BJ (cell line): ENCODE data around the gene CD40. TPM values are rescaled to one million over a fixed set of nuclear protein-coding genes. Genes with fewer than 3 reads are reported as not detected.

Source experiments
- CTCF ChIA-PET: fragments of 350-600 bp; formaldehyde crosslinking; extraction: SDS; loops from one replicate; lab custom pipeline; 2021; ENCODE audit warnings: antibody characterized with exemption, inconsistent platforms; lab: Yijun Ruan, JAX
- POLR2A ChIA-PET: fragments of 300-600 bp; sonication (Branson Sonifier 250); formaldehyde crosslinking; extraction: SDS; loops from one replicate; lab custom pipeline; 2021; ENCODE audit warnings: antibody characterized with exemption; lab: Charles Lee
- DNase-seq: peaks from one replicate; pipeline ENCODE4 v3.0.0-alpha.2; 2011; ENCODE audit warnings: low read depth
- H3K27me3 ChIP-seq: 2 replicates; pipeline ENCODE4 v1.6.0; 2011; ENCODE audit warnings: low read length; ENCODE audit not compliant: control insufficient read depth, insufficient read depth
- H3K36me3 ChIP-seq: 2 replicates; pipeline ENCODE4 v1.5.1; 2011; ENCODE audit warnings: low read length; ENCODE audit not compliant: control insufficient read depth, insufficient read depth
- H3K4me3 ChIP-seq: 2 replicates; pipeline ENCODE4 v1.5.1; 2011; ENCODE audit warnings: low read depth, mild to moderate bottlenecking, control low read depth, low read length
- polyA plus RNA-seq: library from polyadenylated mRNA; depleted of rRNA; stranded (reverse); fragments of >200 nt; gene quantifications from 2 replicates; pipeline ENCODE4 v1.2.3, GENCODE V29; 2011
- TF ChIP-seq, protein P1 (sequence below): IDR thresholded peaks from 2 replicates; pipeline ENCODE4 v1.5.1; 2011; ENCODE audit warnings: low read depth, mild to moderate bottlenecking, control low read depth, inconsistent platforms, low read length, moderate library complexity; ENCODE audit not compliant: insufficient read depth

The CD40 gene
- polyA plus RNA-seq, 1 experiment: 11.6 TPM

DNA sequence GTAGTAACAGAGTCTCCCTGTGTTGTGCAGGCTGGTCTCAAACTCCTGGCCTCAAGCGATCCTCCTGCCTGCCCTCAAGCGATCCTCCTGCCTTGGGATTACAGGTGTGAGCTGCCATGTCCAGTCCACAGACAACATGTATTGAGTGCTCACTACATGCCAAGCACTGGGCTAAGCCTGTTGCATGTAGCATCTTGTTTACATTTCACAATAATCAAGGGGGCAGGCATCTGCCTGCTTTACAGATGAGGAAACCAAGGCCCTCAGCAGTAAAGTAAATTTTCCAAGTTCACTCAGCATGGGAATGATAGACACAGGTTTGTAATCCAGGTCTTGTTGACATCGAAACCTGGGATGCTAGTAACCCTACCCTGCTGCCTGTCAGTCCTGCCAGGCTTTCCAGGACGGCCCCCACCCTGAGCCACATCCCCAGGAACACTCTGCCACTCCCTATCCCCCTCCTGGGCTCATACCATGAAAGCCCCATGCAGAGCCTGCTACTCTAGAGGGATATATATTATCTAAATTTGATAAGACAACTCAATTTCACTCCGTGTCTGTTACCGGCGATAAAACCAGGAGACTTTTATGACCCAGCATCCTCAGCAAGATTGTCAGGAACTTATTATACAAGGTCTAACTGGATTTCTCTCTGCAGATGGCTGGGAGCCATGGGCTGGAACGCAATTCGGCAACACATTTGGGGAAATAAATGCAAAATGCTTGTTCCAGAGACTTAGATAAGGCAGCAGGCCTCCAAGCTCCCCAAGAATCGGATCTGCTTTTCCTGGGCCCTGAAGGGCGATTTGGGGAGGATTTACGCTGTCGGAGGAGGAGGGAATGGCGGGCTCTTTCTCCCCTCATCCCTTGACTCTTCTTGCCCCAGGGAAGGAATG is 30.4 kb downstream of the CD40 start:
- TF ChIP-seq, protein P1, sequence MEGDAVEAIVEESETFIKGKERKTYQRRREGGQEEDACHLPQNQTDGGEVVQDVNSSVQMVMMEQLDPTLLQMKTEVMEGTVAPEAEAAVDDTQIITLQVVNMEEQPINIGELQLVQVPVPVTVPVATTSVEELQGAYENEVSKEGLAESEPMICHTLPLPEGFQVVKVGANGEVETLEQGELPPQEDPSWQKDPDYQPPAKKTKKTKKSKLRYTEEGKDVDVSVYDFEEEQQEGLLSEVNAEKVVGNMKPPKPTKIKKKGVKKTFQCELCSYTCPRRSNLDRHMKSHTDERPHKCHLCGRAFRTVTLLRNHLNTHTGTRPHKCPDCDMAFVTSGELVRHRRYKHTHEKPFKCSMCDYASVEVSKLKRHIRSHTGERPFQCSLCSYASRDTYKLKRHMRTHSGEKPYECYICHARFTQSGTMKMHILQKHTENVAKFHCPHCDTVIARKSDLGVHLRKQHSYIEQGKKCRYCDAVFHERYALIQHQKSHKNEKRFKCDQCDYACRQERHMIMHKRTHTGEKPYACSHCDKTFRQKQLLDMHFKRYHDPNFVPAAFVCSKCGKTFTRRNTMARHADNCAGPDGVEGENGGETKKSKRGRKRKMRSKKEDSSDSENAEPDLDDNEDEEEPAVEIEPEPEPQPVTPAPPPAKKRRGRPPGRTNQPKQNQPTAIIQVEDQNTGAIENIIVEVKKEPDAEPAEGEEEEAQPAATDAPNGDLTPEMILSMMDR: no peak
- POLR2A ChIA-PET: no interaction called here
- DNase-seq: no peak
- H3K36me3 ChIP-seq: no peaks in the 10 kb centered on the region; the same call in 1 of the 2 replicates
- no peak overlapping the region for H3K4me3 ChIP-seq
- CTCF ChIA-PET: no interaction called here
- H3K27me3 ChIP-seq: peaks cover 2% of the 10 kb centered on the region; the same call in 1 of the 2 replicates

DNA sequence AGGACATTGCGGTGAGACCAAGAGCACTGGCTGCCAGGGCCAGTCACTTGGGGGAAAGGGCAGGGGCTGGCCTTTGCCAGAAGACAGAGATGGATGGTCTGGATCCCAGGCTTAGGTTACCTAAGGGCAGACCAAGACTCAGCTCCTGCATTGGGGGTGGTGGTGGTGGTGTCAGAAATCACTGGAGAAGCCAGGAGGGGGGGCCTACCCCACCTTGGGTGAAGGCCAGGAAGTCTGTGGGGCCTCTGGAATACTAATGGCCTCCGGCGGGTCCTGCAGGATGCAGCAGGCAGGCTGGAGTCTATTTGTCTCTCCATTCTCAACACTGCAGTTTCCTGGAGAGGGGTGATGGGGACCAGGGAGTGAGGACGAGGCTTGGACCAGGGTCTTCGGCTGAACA is 32.8 kb downstream of the CD40 start:
- POLR2A ChIA-PET: no interaction called here
- no peaks in the 10 kb centered on the region; the same call in 1 of the 2 replicates for H3K36me3 ChIP-seq
- no peak overlapping the region for H3K4me3 ChIP-seq
- CTCF ChIA-PET: interaction anchor here (0.8 to 1.3 kb wide), 3 partner anchors 9 to 22 kb away, joined by 3 to 4 read pairs (median 3); no protein-coding TSS in a partner anchor
- TF ChIP-seq, protein P1: no peak
- no peak for DNase-seq
- H3K27me3 ChIP-seq: peaks cover 2% of the 10 kb centered on the region; the same call in 1 of the 2 replicates

DNA sequence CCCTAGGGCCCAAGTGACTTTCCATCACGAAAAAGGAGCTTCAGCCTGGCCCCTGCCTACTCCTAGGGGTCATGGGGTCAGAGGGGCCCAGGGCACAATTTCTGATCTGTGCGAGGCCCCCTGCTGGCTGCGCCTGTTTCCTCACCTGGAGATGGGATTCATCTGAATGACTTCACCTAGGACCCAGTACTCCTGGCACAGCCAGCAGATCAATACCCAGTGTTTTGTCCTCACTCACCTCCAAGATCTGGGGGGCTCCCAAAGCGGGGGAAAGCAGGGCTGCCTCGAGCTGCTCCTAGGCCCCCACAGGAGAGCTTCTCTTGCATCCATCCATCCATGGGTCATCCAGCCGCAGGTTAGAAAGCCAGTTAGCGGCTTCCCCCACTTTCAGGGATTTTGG is 33.8 kb downstream of the CD40 start:
- POLR2A ChIA-PET: no interaction called here
- peaks cover 2% of the 10 kb centered on the region; the same call in 1 of the 2 replicates for H3K27me3 ChIP-seq
- TF ChIP-seq, protein P1: 0 out of 2 replicates have a peak, but pooled peaks have one; percentile 32

DNA sequence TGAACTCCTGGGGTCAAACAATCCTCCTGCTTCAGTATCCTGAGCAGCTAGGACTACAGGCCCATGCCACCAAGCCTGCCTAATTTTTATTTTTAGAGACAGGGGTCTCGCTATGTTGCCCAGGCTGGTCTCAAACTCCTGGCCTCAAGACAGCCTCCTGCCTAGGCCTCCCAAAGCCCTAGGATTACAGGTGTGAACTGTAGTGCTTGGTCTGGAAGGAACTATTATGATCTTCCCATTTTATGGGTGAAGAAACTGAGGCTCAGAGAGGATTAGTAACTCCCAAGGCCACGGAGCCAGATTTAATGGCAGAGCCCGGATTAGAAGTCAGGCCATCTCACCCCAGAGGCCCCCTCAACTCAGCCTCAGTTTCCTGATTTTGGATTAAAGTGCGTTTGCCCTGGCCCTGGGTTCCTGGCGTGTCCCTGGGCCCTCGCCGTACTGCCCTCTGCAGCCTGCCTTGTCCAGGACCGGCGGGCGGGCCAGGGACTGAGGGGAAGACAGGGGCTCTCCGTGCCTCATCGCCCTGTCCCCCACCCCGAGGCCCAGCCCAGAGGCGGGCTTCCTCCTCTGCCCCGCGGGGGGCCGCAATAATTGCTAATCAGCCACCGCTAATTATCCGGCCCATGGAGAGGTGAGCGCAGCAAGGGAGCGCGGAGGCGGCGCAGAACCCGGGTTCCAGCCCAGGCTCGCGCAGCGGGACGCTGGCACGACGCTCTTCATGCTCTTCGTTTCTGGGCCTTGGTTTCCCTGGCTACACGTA is 34.9 kb downstream of the CD40 start:
- peaks cover 2% of the 10 kb centered on the region; the same call in 1 of the 2 replicates for H3K27me3 ChIP-seq
- CTCF ChIA-PET: no interaction called here
- TF ChIP-seq, protein P1: no peak

More for the DNA sequence above, 33.8 kb downstream of the CD40 start:
- no peaks in the 10 kb centered on the region; the same call in 1 of the 2 replicates for H3K36me3 ChIP-seq
- CTCF ChIA-PET: interaction anchor here (0.6 to 1.0 kb wide), 2 partner anchors 8 to 72 kb away, joined by 3 to 4 read pairs; no protein-coding TSS in a partner anchor
- H3K4me3 ChIP-seq: no peak overlapping the region
- DNase-seq: no peak

More for the DNA sequence above, 34.9 kb downstream of the CD40 start:
- POLR2A ChIA-PET: no interaction called here
- Histone ChIP-seq H3K36me3 (no peaks in the 10 kb centered on the region; the same call in 1 of the 2 replicates), H3K4me3 (no peak overlapping the region)
- DNase-seq: no peak
